ENCODE data around the gene ABHD12B.
"Not testable (repeated sequence)": the region's sequence is repeated elsewhere in the genome, so short reads cannot be mapped to it uniquely, and the experiment has no call there.

Gene ABHD12B

GRCh38 chr14:50897658-50898175 is 25.9 kb downstream of the ABHD12B start:
- DNase-seq, result no peak

GRCh38 chr14:50901361-50901760 is 29.5 kb downstream of the ABHD12B start:
- DNase-seq, result no peak

- DNase-seq, result no peak
Observed at GRCh38 chr14:50904719-50905118, 32.9 kb downstream of the ABHD12B start.

GRCh38 chr14:50906326-50907065 is 34.6 kb downstream of the ABHD12B start:
- DNase-seq, result no peak

GRCh38 chr14:50910495-50911420 is 38.9 kb downstream of the ABHD12B start:
- DNase-seq, result no peak

GRCh38 chr14:50917449-50917848 is 45.6 kb downstream of the ABHD12B start:
- DNase-seq, result no peak

- not testable (repeated sequence) for DNase-seq
Observed at GRCh38 chr14:50919524-50919923, 47.7 kb downstream of the ABHD12B start.

- no peak for DNase-seq
Observed at GRCh38 chr14:50920482-50921230, 48.8 kb downstream of the ABHD12B start.

- no peak for DNase-seq
Observed at GRCh38 chr14:50922803-50923202, 51.0 kb downstream of the ABHD12B start.

- no peak for DNase-seq
Observed at GRCh38 chr14:50924236-50924635, 52.4 kb downstream of the ABHD12B start.

- no peak for DNase-seq
Observed at GRCh38 chr14:50924843-50925242, 53.0 kb downstream of the ABHD12B start.

- no peak for DNase-seq
Observed at GRCh38 chr14:50926851-50927386, 55.1 kb downstream of the ABHD12B start.

GRCh38 chr14:50928002-50928635 is 56.3 kb downstream of the ABHD12B start:
- no peak for DNase-seq

GRCh38 chr14:50929506-50929905 is 57.7 kb downstream of the ABHD12B start:
- DNase-seq, result no peak

- DNase-seq, result no peak
Observed at GRCh38 chr14:50931559-50931958, 59.7 kb downstream of the ABHD12B start.

- no peak for DNase-seq
Observed at GRCh38 chr14:50932156-50932555, 60.3 kb downstream of the ABHD12B start.

GRCh38 chr14:50932592-50933495 is 61.0 kb downstream of the ABHD12B start:
- DNase-seq, result no peak

- DNase-seq, result no peak
Observed at GRCh38 chr14:50935126-50936015, 63.5 kb downstream of the ABHD12B start.

- no peak for DNase-seq
Observed at GRCh38 chr14:50936016-50936340, 64.1 kb downstream of the ABHD12B start.

GRCh38 chr14:50936882-50937281 is 65.0 kb downstream of the ABHD12B start:
- DNase-seq, result no peak

Data from right forelimb (tissue), 1 donor.